GM23338 (cell line): ENCODE results near the gene KNL1. TPM values are rescaled to one million over a fixed set of nuclear protein-coding genes. Genes with fewer than 3 reads are reported as not detected.

Experiments used
- ATAC-seq: fragments of 200-7000 bp; cut with Tn5 transposase; 3 replicates; pipeline ENCODE4 v1.9.1; 2020
- DNase-seq: peaks from one replicate; pipeline ENCODE4 v3.0.0-alpha.2; 2015; ENCODE audit warnings: low spot score
- H2AFZ ChIP-seq: fragments of 200-600 bp; sonication (generic); 2 replicates; pipeline ENCODE4 v1.8.0; 2016; ENCODE audit warnings: antibody characterized with exemption, mild to moderate bottlenecking, moderate library complexity
- H3F3A ChIP-seq: fragments of 200-600 bp; sonication (generic); replicated peaks from 2 replicates; pipeline ENCODE4 v1.8.0; 2017; ENCODE audit warnings: antibody characterized with exemption, mixed run types, low read depth
- H3K27ac ChIP-seq: fragments of 200-600 bp; sonication (generic); 2 replicates; pipeline ENCODE4 v1.6.1; 2016; ENCODE audit warnings: low read depth
- H3K27me3 ChIP-seq: fragments of 200-600 bp; sonication (generic); 2 replicates; pipeline ENCODE4 v1.8.0; 2016; ENCODE audit warnings: mild to moderate bottlenecking, mixed run types, moderate library complexity; ENCODE audit not compliant: insufficient read depth
- H3K36me3 ChIP-seq: fragments of 200-600 bp; sonication (generic); 2 replicates; pipeline ENCODE4 v1.8.0; 2016; ENCODE audit warnings: mild to moderate bottlenecking; ENCODE audit not compliant: insufficient read depth
- H3K4me1 ChIP-seq: fragments of 200-600 bp; sonication (generic); 2 replicates; pipeline ENCODE4 v1.8.0; 2016; ENCODE audit warnings: mild to moderate bottlenecking, moderate library complexity; ENCODE audit not compliant: insufficient read depth
- H3K4me2 ChIP-seq: fragments of 200-600 bp; sonication (generic); 2 replicates; pipeline ENCODE4 v1.7.1; 2017; ENCODE audit warnings: mixed run types
- H3K4me3 ChIP-seq: fragments of 200-600 bp; sonication (generic); 2 replicates; pipeline ENCODE4 v1.6.1; 2016; ENCODE audit warnings: mixed run types
- H3K79me2 ChIP-seq: fragments of 200-600 bp; sonication (generic); replicated peaks from 2 replicates; pipeline ENCODE4 v1.8.0; 2017; ENCODE audit warnings: mild to moderate bottlenecking; ENCODE audit not compliant: insufficient read depth
- H3K9me2 ChIP-seq: fragments of 200-600 bp; sonication (generic); 2 replicates; pipeline ENCODE4 v1.8.0; 2017; ENCODE audit not compliant: insufficient read depth
- H4K20me1 ChIP-seq: fragments of 200-600 bp; sonication (generic); replicated peaks from 2 replicates; pipeline ENCODE4 v1.8.0; 2017; ENCODE audit warnings: mild to moderate bottlenecking; ENCODE audit not compliant: insufficient read depth
- H3K27ac Mint-ChIP-seq: 2 replicates; pipeline ENCODE4 v1.8.0; 2020; ENCODE audit warnings: inconsistent platforms, mild to moderate bottlenecking, moderate library complexity, mixed read lengths
- H3K27me3 Mint-ChIP-seq: 3 replicates; pipeline ENCODE4 v1.8.0; 2022; ENCODE audit warnings: low read depth, mild to moderate bottlenecking, moderate library complexity, mixed read lengths, inconsistent platforms; ENCODE audit not compliant: insufficient read depth, poor library complexity
- H3K36me3 Mint-ChIP-seq: 3 replicates; pipeline ENCODE4 v1.8.0; 2021; ENCODE audit warnings: low read depth, mild to moderate bottlenecking, inconsistent platforms, moderate library complexity, mixed read lengths
- H3K4me1 Mint-ChIP-seq: 3 replicates; pipeline ENCODE4 v1.8.0; 2020; ENCODE audit warnings: mild to moderate bottlenecking, inconsistent platforms, mixed read lengths
- H3K4me3 Mint-ChIP-seq: 3 replicates; pipeline ENCODE4 v1.8.0; 2021; ENCODE audit warnings: moderate library complexity, mild to moderate bottlenecking, inconsistent platforms, mixed read lengths
- H3K9me3 Mint-ChIP-seq: 3 replicates; pipeline ENCODE4 v1.8.0; 2020; ENCODE audit warnings: moderate library complexity, mild to moderate bottlenecking, inconsistent platforms, mixed read lengths
- JUNB ChIP-seq: IDR thresholded peaks from one replicate; pipeline ENCODE4 v1.6.1; 2016; ENCODE audit warnings: antibody characterized with exemption; ENCODE audit not compliant: unreplicated experiment
- NANOG ChIP-seq: IDR thresholded peaks from 2 replicates; pipeline ENCODE4 v1.6.1; 2016; ENCODE audit warnings: antibody characterized with exemption, borderline replicate concordance
- POLR2AphosphoS5 ChIP-seq: IDR thresholded peaks from 2 replicates; pipeline ENCODE4 v1.6.1; 2016; ENCODE audit warnings: antibody characterized with exemption, low read depth
- ZNF114 ChIP-seq: fragments of 250-450 bp; sonication (Bioruptor Pico); IDR thresholded peaks from 2 replicates; pipeline ENCODE4 v1.5.0; 2020; ENCODE audit warnings: mild to moderate bottlenecking, moderate library complexity
- ZNF331 ChIP-seq: fragments of 250-450 bp; sonication (Bioruptor Pico); IDR thresholded peaks from 2 replicates; pipeline ENCODE4 v1.5.0; 2020; ENCODE audit warnings: low read depth, mild to moderate bottlenecking, moderate library complexity
- polyA plus RNA-seq: library from polyadenylated mRNA; unstranded; fragments of >200 nt; fragmentation: Nextera tagmentation; extraction: Ambion mirVana; gene quantifications from 2 replicates; pipeline ENCODE4 v1.2.1, GENCODE V29; 2016
- total RNA-seq: library from RNA; depleted of rRNA; stranded (reverse); fragments of >200 nt; shearing (Covaris generic); gene quantifications from 2 replicates; pipeline ENCODE4 v1.2.3, GENCODE V29; 2014
- TF ChIP-seq, protein P1 (sequence below): fragments of 250-450 bp; sonication (Bioruptor Pico); IDR thresholded peaks from 2 replicates; pipeline ENCODE4 v1.5.0; 2020; ENCODE audit warnings: mild to moderate bottlenecking, moderate library complexity
- TF ChIP-seq, protein P2 (sequence below): IDR thresholded peaks from 2 replicates; pipeline ENCODE4 v1.6.1; 2016; ENCODE audit warnings: antibody characterized with exemption

The KNL1 gene
- total and polyA plus RNA-seq, 2 experiments from 2014 or later, result 16.7 to 43.2 TPM

DNA sequence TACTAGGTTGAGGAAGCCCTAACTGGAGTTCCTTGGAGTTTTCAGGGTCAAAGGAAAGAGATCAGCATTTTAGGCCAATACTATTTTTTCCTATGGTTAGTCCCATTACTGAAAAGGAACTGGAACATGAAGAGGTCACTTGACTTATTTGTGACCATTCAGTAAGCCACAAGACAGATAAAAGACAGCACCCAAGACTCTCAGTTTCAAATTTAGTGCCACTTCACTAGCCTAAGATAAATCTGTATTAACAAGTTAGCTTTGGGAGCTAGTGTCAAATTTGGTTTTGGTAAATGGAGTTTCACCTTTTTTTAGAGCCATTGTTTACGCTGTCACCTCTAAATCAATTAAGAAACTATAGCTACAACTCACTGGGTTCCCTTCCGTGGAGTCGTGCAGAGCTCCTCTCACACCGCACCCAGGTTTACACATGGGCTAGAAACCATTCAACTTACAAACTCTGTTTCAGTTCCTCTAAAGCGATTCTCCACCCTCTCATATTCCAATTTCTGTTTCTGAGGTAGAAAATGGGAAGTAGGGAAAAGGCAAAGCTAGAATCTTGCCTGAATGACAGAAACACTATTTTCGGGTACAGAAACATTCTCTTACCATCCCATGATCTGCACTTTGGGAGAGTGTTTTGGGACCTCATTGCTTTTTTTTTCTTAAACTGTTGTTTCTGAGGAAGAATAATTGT is 43.6 kb upstream of the KNL1 start (continued):
- TF ChIP-seq, protein P1, sequence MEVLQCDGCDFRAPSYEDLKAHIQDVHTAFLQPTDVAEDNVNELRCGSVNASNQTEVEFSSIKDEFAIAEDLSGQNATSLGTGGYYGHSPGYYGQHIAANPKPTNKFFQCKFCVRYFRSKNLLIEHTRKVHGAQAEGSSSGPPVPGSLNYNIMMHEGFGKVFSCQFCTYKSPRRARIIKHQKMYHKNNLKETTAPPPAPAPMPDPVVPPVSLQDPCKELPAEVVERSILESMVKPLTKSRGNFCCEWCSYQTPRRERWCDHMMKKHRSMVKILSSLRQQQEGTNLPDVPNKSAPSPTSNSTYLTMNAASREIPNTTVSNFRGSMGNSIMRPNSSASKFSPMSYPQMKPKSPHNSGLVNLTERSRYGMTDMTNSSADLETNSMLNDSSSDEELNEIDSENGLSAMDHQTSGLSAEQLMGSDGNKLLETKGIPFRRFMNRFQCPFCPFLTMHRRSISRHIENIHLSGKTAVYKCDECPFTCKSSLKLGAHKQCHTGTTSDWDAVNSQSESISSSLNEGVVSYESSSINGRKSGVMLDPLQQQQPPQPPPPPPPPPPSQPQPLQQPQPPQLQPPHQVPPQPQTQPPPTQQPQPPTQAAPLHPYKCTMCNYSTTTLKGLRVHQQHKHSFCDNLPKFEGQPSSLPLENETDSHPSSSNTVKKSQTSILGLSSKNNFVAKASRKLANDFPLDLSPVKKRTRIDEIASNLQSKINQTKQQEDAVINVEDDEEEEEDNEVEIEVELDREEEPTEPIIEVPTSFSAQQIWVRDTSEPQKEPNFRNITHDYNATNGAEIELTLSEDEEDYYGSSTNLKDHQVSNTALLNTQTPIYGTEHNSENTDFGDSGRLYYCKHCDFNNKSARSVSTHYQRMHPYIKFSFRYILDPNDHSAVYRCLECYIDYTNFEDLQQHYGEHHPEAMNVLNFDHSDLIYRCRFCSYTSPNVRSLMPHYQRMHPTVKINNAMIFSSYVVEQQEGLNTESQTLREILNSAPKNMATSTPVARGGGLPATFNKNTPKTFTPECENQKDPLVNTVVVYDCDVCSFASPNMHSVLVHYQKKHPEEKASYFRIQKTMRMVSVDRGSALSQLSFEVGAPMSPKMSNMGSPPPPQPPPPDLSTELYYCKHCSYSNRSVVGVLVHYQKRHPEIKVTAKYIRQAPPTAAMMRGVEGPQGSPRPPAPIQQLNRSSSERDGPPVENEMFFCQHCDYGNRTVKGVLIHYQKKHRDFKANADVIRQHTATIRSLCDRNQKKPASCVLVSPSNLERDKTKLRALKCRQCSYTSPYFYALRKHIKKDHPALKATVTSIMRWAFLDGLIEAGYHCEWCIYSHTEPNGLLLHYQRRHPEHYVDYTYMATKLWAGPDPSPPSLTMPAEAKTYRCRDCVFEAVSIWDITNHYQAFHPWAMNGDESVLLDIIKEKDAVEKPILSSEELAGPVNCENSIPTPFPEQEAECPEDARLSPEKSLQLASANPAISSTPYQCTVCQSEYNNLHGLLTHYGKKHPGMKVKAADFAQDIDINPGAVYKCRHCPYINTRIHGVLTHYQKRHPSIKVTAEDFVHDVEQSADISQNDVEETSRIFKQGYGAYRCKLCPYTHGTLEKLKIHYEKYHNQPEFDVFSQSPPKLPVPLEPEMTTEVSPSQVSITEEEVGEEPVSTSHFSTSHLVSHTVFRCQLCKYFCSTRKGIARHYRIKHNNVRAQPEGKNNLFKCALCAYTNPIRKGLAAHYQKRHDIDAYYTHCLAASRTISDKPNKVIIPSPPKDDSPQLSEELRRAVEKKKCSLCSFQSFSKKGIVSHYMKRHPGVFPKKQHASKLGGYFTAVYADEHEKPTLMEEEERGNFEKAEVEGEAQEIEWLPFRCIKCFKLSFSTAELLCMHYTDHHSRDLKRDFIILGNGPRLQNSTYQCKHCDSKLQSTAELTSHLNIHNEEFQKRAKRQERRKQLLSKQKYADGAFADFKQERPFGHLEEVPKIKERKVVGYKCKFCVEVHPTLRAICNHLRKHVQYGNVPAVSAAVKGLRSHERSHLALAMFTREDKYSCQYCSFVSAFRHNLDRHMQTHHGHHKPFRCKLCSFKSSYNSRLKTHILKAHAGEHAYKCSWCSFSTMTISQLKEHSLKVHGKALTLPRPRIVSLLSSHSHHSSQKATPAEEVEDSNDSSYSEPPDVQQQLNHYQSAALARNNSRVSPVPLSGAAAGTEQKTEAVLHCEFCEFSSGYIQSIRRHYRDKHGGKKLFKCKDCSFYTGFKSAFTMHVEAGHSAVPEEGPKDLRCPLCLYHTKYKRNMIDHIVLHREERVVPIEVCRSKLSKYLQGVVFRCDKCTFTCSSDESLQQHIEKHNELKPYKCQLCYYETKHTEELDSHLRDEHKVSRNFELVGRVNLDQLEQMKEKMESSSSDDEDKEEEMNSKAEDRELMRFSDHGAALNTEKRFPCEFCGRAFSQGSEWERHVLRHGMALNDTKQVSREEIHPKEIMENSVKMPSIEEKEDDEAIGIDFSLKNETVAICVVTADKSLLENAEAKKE (CRISPR knock-in tag), result no peak

DNA sequence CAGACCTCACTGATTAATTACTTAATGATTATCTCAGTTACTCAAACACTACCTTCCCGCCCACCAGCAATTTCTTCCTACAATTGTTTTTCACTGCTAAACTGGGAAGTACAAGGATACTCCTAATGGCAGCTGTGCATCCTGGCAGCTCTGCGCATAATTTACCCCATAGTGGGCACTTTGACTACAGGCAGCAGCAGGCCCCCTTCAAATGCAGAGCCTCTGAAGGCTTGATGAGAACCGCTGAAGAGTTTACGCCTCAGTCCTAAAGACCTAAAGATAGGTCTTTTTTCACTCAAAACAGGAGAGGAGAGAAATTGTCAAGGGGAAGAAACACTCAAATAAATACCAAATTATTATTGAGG is 39.9 kb upstream of the KNL1 start:
- H3K4me2 ChIP-seq, result peak overlapping the region; percentile 46

More for the DNA sequence above, 39.9 kb upstream of the KNL1 start:
- Histone ChIP-seq H3K79me2 (no peaks in the 10 kb centered on the region), H3K4me3 (no peak overlapping the region), H3K4me1 (peaks cover 27% of the 10 kb centered on the region), H3K27ac (peak overlapping the region; percentile 35; the same call in 1 of the 2 replicates), H3F3A (no peaks in the 10 kb centered on the region), H2AFZ (no peak overlapping the region), H3K9me2 (no peaks in the 10 kb centered on the region), H3K27me3 (no peaks in the 10 kb centered on the region), H4K20me1 (no peaks in the 10 kb centered on the region), H3K36me3 (no peaks in the 10 kb centered on the region)
- TF ChIP-seq NANOG (no peak), ZNF114 (CRISPR knock-in tag) (no peak), JUNB (no peak), POLR2AphosphoS5 (no peak), ZNF331 (CRISPR knock-in tag) (no peak)
- TF ChIP-seq, protein P2, sequence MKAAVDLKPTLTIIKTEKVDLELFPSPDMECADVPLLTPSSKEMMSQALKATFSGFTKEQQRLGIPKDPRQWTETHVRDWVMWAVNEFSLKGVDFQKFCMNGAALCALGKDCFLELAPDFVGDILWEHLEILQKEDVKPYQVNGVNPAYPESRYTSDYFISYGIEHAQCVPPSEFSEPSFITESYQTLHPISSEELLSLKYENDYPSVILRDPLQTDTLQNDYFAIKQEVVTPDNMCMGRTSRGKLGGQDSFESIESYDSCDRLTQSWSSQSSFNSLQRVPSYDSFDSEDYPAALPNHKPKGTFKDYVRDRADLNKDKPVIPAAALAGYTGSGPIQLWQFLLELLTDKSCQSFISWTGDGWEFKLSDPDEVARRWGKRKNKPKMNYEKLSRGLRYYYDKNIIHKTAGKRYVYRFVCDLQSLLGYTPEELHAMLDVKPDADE, result no peak
- Mint-ChIP-seq H3K36me3 (peaks cover 24% of the 10 kb centered on the region; the same call in 2 of the 3 replicates), H3K4me1 (peaks cover 50% of the 10 kb centered on the region), H3K27me3 (peaks cover 14% of the 10 kb centered on the region), H3K4me3 (peak overlapping the region; percentile 28), H3K9me3 (no peaks in the 10 kb centered on the region), H3K27ac (no peak overlapping the region; the same call in none of the 2 replicates)
- ATAC-seq (peak; percentile 99), DNase-seq (peak; percentile 77)
